Esophagus (tissue), 2 donors: ENCODE measurements around the gene CHMP4B. TPM values are rescaled to one million over a fixed set of nuclear protein-coding genes. Genes with fewer than 3 reads are reported as not detected.

Source experiments
- H3K27ac ChIP-seq, 2 donors: one replicate each; pipeline ENCODE4 v1.5.1; 2013; ENCODE audit warnings: low read depth in 2 of 2, mild to moderate bottlenecking in 2 of 2, inconsistent platforms in 1 of 2, low read length in 1 of 2, moderate library complexity in 1 of 2
- H3K27me3 ChIP-seq, 2 donors: one replicate each; pipeline ENCODE4 v1.6.1; 2013; ENCODE audit warnings: low read length in 2 of 2, control low read depth in 1 of 2, mild to moderate bottlenecking in 1 of 2; ENCODE audit not compliant: insufficient read depth in 2 of 2, control insufficient read depth in 1 of 2
- H3K36me3 ChIP-seq, 2 donors: one replicate each; pipeline ENCODE4 v1.6.1; 2013; ENCODE audit warnings: low read length in 1 of 2; ENCODE audit not compliant: control insufficient read depth in 2 of 2, insufficient read depth in 2 of 2
- H3K4me1 ChIP-seq, 2 donors: one replicate each; pipeline ENCODE4 v1.6.1; 2013; ENCODE audit warnings: low read length in 1 of 2; ENCODE audit not compliant: control insufficient read depth in 2 of 2, insufficient read depth in 2 of 2
- H3K4me3 ChIP-seq, 2 donors: one replicate each; pipeline ENCODE4 v1.5.1; 2013; ENCODE audit warnings: low read length in 2 of 2, mild to moderate bottlenecking in 2 of 2, low read depth in 1 of 2, moderate library complexity in 1 of 2
- H3K9me3 ChIP-seq, 2 donors: one replicate each; pipeline ENCODE4 v1.6.1; 2013; ENCODE audit warnings: mild to moderate bottlenecking in 2 of 2, low read depth in 1 of 2, low read length in 1 of 2, moderate library complexity in 1 of 2; ENCODE audit not compliant: control insufficient read depth in 2 of 2, insufficient read depth in 1 of 2
- WGBS, 2 donors: extraction: QIAGEN DNeasy Blood & Tissue Kit; methylation state at CpG; one replicate each; pipeline ENCODE4 v1.1.7; 2013; 5-methylcytosine and 5-hydroxymethylcytosine counted together
- polyA plus RNA-seq, 2 donors: library from polyadenylated mRNA; stranded (reverse); fragments of 200-250 nt; gene quantifications; one replicate each; pipeline ENCODE4 v1.2.3, GENCODE V29; 2013
- donor health status: healthy with polysubstance abuse.
- donor health status: Bipolar disorder and iron deficiency.

The CHMP4B gene
- polyA plus RNA-seq, 2 donors: 116 to 136 TPM

DNA sequence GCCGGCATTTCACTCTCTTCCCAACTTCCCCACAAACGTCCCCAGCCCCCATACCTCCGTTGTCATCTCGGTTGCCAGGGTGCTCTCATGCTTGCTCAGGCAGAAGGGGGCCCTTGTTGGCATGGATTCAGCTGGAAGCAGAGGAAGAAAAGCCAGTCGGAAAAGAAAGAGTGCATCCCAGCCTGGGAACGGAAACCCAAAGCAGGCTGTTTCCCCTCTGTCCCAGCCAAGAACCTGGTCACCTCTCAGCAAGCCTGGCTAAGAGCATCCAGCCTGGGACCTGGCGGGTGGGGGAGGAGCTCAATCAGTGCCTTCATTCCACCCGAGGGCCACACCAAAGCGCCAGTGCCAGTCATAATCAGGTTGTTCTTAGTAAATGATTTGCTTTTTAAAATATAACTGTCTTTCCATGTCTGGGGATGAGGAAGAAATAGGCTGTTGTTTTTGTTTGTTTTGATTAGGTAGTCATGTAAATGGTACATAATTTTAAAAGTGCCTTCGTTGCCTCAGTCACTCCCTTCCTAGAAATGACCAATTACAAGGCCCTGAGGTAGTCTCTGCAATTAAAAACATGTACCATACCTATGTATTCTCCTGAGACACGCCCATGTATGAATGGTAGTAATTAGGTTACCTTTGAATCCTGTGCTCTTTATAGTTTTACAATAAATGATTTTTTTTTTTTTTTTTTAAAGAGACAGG is 21.1 kb downstream of the CHMP4B start:
- Histone ChIP-seq H3K27me3 (no peaks in the 10 kb centered on the region), H3K36me3 (no peaks in the 10 kb centered on the region), H3K9me3 (no peaks in the 10 kb centered on the region), H3K4me3 (no peak overlapping the region), H3K4me1 (peaks cover 6% of the 10 kb centered on the region in 2 donors), H3K27ac (peak overlapping the region; percentile 37 to 55)
- 47 to 51% methylated on average over 11 of the region's 11 CpGs for WGBS, 2 donors

GRCh38 chr20:33833333-33833732 is 22.2 kb downstream of the CHMP4B start:
- H3K4me3 ChIP-seq: no peak overlapping the region
- no peak overlapping the region for H3K27ac ChIP-seq
- H3K27me3 ChIP-seq: no peaks in the 10 kb centered on the region
- no peaks in the 10 kb centered on the region for H3K36me3 ChIP-seq
- peaks cover 8% of the 10 kb centered on the region in 2 donors for H3K4me1 ChIP-seq
- no peaks in the 10 kb centered on the region for H3K9me3 ChIP-seq
- WGBS, 2 donors: 27 to 47% methylated on average over 1 of the region's 1 CpG

- WGBS, 2 donors: 74 to 80% methylated on average over 9 of the region's 9 CpGs
- Histone ChIP-seq H3K9me3 (no peaks in the 10 kb centered on the region), H3K4me3 (no peak overlapping the region), H3K4me1 (peaks cover 13% of the 10 kb centered on the region in 2 donors), H3K36me3 (no peaks in the 10 kb centered on the region), H3K27ac (no peak overlapping the region), H3K27me3 (no peaks in the 10 kb centered on the region)
These were observed 24.5 kb downstream of the CHMP4B start for GRCh38 chr20:33835615-33836172.

DNA sequence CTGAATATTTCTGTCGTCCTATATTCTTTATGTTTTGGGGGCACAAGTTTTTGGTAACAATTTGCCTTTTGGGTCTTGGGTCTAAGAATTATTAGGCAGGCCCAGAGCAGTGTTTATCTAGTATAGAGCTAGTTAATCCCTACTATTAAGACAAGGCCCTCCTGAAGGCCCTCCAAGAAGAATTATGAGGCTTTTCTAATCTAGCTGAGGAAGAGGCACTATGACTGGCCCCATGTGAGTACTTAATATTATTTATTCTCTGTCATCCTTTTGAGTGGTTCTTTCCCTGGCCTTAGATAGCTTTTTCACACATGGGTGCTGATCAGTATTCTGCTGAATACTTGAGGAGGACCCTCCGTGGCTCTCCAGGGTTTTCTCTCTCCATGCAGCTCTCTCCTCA is 25.1 kb downstream of the CHMP4B start:
- Histone ChIP-seq H3K27ac (no peak overlapping the region), H3K4me1 (peaks cover 13 to 15% of the 10 kb centered on the region in 2 donors), H3K4me3 (no peak overlapping the region), H3K9me3 (no peaks in the 10 kb centered on the region), H3K27me3 (no peaks in the 10 kb centered on the region), H3K36me3 (no peaks in the 10 kb centered on the region)
- 72 to 76% methylated on average over 2 of the region's 2 CpGs for WGBS, 2 donors

DNA sequence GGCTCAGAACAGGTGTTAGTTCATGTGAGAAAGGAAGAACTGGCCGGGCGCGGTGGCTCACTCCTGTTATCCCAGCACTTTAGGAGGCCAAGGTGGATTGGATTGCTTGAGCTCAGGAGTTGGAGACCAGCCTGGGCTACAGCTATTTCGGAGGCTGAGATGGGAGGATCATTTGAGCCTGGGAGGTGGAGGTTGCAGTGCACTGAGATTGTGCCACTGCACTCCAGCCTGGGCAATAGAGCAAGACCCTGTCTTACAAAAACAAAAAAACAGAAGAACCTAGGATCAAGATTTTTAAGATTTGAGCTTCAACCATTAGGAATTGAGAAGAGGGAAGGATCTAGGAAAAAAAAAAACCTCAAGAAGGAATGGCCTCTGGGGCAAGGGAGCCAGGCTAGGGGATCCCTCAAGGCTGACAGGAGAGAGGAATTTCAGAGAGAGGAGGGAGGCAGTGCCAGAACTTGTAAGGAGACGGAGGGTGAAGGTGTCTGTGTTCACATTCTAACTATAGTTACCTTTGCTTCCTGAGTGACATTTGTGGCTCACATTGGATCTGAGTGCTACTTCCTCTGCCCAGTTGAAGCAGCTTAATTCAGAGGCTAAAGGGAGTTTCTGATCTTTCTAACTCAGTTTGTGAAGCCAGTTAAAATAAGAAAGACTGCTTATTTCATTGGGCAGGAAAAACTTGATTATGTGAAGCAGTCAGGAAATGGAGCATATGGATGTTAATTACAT is 26.1 kb downstream of the CHMP4B start:
- WGBS, 2 donors: 89 to 93% methylated on average over 5 of the region's 5 CpGs
- Histone ChIP-seq H3K27ac (no peak overlapping the region), H3K9me3 (no peaks in the 10 kb centered on the region), H3K4me3 (no peak overlapping the region), H3K36me3 (no peaks in the 10 kb centered on the region), H3K4me1 (peaks cover 14 to 19% of the 10 kb centered on the region in 2 donors), H3K27me3 (no peaks in the 10 kb centered on the region)

- Histone ChIP-seq H3K36me3 (no peaks in the 10 kb centered on the region), H3K27me3 (no peaks in the 10 kb centered on the region), H3K4me1 (peaks cover 20 to 22% of the 10 kb centered on the region in 2 donors), H3K4me3 (no peak overlapping the region), H3K9me3 (no peaks in the 10 kb centered on the region), H3K27ac (peak overlapping the region in 1 of 2 donors; percentile 8)
- WGBS, 2 donors: 63 to 70% methylated on average over 8 of the region's 8 CpGs
These were observed 27.1 kb downstream of the CHMP4B start for GRCh38 chr20:33838035-33838864.

DNA sequence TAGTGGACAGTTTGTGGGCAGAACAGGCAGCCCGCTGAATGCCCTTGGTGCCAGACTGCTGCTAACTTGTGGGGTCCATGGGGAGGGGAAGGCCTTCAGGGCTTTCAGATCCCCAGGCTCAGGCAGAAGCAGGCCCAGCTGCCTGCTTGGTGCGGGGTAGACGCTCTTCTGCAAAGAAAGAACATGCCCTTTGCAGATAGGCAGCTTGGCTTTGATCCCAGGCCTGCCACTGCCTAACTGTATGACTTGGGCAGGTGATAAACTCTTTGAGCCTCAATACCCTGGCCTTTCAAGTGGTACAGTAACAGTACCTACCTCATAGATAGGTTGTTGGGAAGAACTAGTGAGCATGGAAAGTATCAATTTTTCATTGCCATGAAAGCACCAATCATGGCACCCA is 28.4 kb downstream of the CHMP4B start:
- Histone ChIP-seq H3K9me3 (no peaks in the 10 kb centered on the region), H3K27ac (no peak overlapping the region), H3K4me1 (peaks cover 20 to 22% of the 10 kb centered on the region in 2 donors), H3K4me3 (no peak overlapping the region), H3K27me3 (no peaks in the 10 kb centered on the region), H3K36me3 (no peaks in the 10 kb centered on the region)
- WGBS, 2 donors: 55 to 63% methylated on average over 3 of the region's 3 CpGs

DNA sequence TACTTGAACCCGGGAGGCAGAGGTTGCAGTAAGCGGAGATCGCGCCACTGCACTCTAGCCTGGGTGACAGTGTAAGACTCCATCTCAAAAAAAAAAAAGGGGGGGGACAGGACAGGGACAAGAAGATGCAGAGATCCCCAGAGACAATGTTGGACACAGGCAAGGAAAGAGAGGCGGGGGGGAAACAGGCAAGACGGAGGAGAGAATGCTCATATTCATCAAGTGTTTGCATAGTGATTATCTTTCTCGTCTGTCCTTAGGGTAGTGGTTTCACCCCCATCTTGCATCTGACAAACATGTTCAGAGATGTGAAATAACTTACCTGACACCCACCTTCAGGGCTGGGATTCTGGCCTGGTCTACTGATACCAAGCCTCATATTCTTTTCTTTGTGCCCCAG is 29.0 kb downstream of the CHMP4B start:
- 87% methylated on average over 7 of the region's 7 CpGs for WGBS, 2 donors
- no peaks in the 10 kb centered on the region for H3K9me3 ChIP-seq
- H3K4me3 ChIP-seq: no peak overlapping the region
- H3K27me3 ChIP-seq: no peaks in the 10 kb centered on the region
- H3K36me3 ChIP-seq: no peaks in the 10 kb centered on the region
- no peak overlapping the region for H3K27ac ChIP-seq
- H3K4me1 ChIP-seq: peaks cover 20 to 22% of the 10 kb centered on the region in 2 donors

- Histone ChIP-seq H3K9me3 (no peaks in the 10 kb centered on the region), H3K27ac (no peak overlapping the region), H3K4me3 (no peak overlapping the region), H3K36me3 (no peaks in the 10 kb centered on the region), H3K27me3 (no peaks in the 10 kb centered on the region), H3K4me1 (peaks cover 20% of the 10 kb centered on the region in 2 donors)
- 42 to 57% methylated on average over 4 of the region's 4 CpGs for WGBS, 2 donors
These were observed 29.7 kb downstream of the CHMP4B start for GRCh38 chr20:33840759-33841435.
